VCaP (cell line): ENCODE results near the gene HORMAD2.

Source experiments
- H3K27ac ChIP-seq: fragments of 450-650 bp; 2 replicates; pipeline ENCODE4 v1.5.1; 2017
- CTCF ChIP-seq: fragments of 450-650 bp; conservative IDR thresholded peaks from 2 replicates; pipeline ENCODE4 v1.5.1; 2017; ENCODE audit warnings: mild to moderate bottlenecking, moderate library complexity

HORMAD2 gene

GRCh38 chr22:30158277-30158676, 78.0 kb downstream of the HORMAD2 start:
- TF ChIP-seq CTCF = no peak
- no peak overlapping the region for H3K27ac ChIP-seq

- TF ChIP-seq CTCF = no peak
- H3K27ac ChIP-seq = no peak overlapping the region
Observed at GRCh38 chr22:30158744-30159500, 78.7 kb downstream of the HORMAD2 start.

- no peak for TF ChIP-seq CTCF
- H3K27ac ChIP-seq = no peak overlapping the region
Observed at GRCh38 chr22:30159561-30160353, 79.5 kb downstream of the HORMAD2 start.

- H3K27ac ChIP-seq = no peak overlapping the region
- no peak for TF ChIP-seq CTCF
Observed at GRCh38 chr22:30161051-30161469, 80.8 kb downstream of the HORMAD2 start.

- H3K27ac ChIP-seq = no peak overlapping the region
- TF ChIP-seq CTCF = no peak
Observed at GRCh38 chr22:30167296-30167695, 87.0 kb downstream of the HORMAD2 start.

- H3K27ac ChIP-seq = no peak overlapping the region
- TF ChIP-seq CTCF = no peak
Observed at GRCh38 chr22:30167734-30168133, 87.5 kb downstream of the HORMAD2 start.

- no peak for TF ChIP-seq CTCF
- H3K27ac ChIP-seq = no peak overlapping the region
Observed at GRCh38 chr22:30169002-30169401, 88.7 kb downstream of the HORMAD2 start.
